Measurements from ENCODE around the gene ARMS2. TPM values are rescaled to one million over a fixed set of nuclear protein-coding genes. Genes with fewer than 3 reads are reported as not detected.

Gene ARMS2
- total and polyA plus RNA-seq, 2 experiments from 2014 or later, result not detected

DNA sequence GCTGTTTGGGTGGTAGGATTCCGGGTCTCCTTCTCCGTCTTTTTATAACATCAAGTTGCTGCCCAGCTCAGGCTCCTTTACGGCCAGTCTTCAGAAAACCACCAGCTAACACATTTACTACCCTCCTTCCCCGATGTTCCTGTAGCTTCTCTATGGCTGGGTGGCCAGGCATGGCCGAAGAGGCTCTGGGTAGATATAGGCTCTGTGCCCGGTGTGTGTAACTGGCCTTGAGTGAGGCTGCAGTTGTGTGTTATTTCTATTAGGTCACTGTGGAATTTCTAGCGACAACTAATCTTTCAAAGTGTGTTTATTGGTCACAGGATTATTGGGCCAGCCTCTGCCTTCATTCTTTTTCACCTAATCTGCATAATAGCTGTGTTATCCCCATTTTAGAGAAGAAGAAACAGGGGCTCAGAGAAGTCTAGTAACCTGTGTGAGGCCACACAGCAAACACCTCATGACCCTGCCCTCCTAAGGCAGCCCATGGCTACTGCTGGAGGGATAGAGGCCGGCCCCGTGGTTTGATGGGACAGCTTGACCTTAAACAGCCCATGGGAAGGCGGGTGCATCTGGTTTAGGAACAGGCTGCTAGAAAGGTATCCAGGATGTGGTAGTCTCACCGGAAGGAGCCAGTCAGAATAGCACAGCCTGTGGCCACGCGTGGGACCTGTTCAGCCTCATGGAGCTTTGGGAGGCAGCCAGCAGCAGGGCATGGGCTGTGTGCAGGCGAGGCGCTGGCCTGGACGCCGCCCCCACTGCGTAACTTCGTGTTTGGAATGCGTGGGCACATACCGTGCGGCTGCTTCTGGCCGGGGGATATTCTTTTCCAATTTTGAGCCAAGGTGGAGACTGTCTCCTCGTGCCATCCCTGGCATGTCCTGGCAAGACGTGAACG, 36.6 kb downstream of the ARMS2 start (continued):
- TF ChIP-seq ZNF462 (CRISPR knock-in tag; IDR thresholded peaks at IDR 0.05), result no peak

DNA sequence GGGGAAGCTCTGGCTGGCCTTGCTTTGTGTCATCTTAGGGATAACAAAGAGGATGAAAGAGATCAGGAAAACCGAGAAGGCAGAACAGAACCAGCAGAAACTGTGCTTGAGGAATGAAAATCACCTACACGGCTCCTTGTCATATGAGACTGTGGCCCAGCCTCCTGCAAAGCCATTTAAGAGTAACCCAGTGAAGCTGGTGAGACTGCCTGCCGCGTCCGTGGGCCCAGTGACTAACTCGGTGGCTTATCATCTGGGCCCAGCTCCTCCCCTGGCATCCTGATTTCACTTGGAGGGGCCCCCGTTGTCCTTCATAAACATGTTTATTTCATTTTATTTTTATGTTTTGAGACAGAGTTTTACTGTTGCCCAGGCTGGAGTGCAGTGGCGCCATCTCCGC, 37.6 kb downstream of the ARMS2 start:
- Histone ChIP-seq H2AFZ (no peak overlapping the region), H4K20me1 (replicated peaks; ENCODE audit: insufficient read depth) (no peaks in the 10 kb centered on the region), H3K4me2 (no peak overlapping the region), H3K4me1 (ENCODE audit: insufficient read depth) (0 out of 2 replicates have a peak, but pooled peaks cover 4% of the 10 kb centered on the region), H3K9me2 (ENCODE audit: insufficient read depth) (no peaks in the 10 kb centered on the region), H3K4me3 (no peak overlapping the region), H3F3A (replicated peaks; ENCODE audit: low read depth) (no peaks in the 10 kb centered on the region), H3K79me2 (replicated peaks; ENCODE audit: insufficient read depth) (no peaks in the 10 kb centered on the region), H3K36me3 (ENCODE audit: insufficient read depth) (no peaks in the 10 kb centered on the region), H3K27me3 (ENCODE audit: insufficient read depth) (no peaks in the 10 kb centered on the region), H3K27ac (ENCODE audit: low read depth) (no peak overlapping the region)
- no peak for DNase-seq (ENCODE audit: low spot score)
- H3K4me1 Mint-ChIP-seq, result peaks cover 6% of the 10 kb centered on the region
- no peaks in the 10 kb centered on the region for H3K9me3 Mint-ChIP-seq
- H3K27me3 Mint-ChIP-seq (ENCODE audit: insufficient read depth, low read depth, poor library complexity), result peaks cover 10% of the 10 kb centered on the region
- H3K27ac Mint-ChIP-seq, result no peak overlapping the region
- H3K36me3 Mint-ChIP-seq (ENCODE audit: low read depth), result no peaks in the 10 kb centered on the region
- H3K4me3 Mint-ChIP-seq, result no peak overlapping the region
- no peak for ATAC-seq
- TF ChIP-seq JUNB (IDR thresholded peaks at IDR 0.05; ENCODE audit: unreplicated experiment) (no peak), ZNF462 (CRISPR knock-in tag; IDR thresholded peaks at IDR 0.05) (no peak), ZNF331 (CRISPR knock-in tag; IDR thresholded peaks at IDR 0.05; ENCODE audit: low read depth) (no peak), POLR2AphosphoS5 (IDR thresholded peaks at IDR 0.05; ENCODE audit: low read depth) (no peak), NANOG (IDR thresholded peaks at IDR 0.05; ENCODE audit: borderline replicate concordance) (no peak), CREB1 (CRISPR knock-in tag; IDR thresholded peaks at IDR 0.05; ENCODE audit: low read depth) (no peak)

Data from GM23338 (cell line).